Heart right ventricle (tissue), 16 donors: ENCODE measurements around the gene VPS33A. TPM values are rescaled to one million over a fixed set of nuclear protein-coding genes. Genes with fewer than 3 reads are reported as not detected.

ENCODE experiments used
- ATAC-seq, 8 donors: fragments of 200-7000 bp; cut with Tn5 transposase; one replicate each; pipeline ENCODE4 v1.9.1; 2020; ENCODE audit warnings: mild to moderate bottlenecking in 8 of 8, moderate library complexity in 8 of 8, moderate number of reproducible peaks in 1 of 8
- DNase-seq, 2 donors: peaks; one replicate each; pipeline ENCODE4 v3.0.0-alpha.2; 2020
- H3K27ac ChIP-seq, 10 donors: fragments of 200-600 bp; sonication (generic) in 2 of 10; one replicate each; pipeline versions ENCODE4 v1.5.0 to v1.8.0; 2020 to 2022; ENCODE audit warnings: mild to moderate bottlenecking in 3 of 10
- H3K27me3 ChIP-seq, 7 donors: fragments of 200-600 bp; one replicate each; pipeline ENCODE4 v1.8.0; 2021 to 2022; ENCODE audit warnings: mild to moderate bottlenecking in 2 of 7
- H3K36me3 ChIP-seq, 9 donors: fragments of 200-600 bp; sonication (generic) in 1 of 9; one replicate each; pipeline versions ENCODE4 v1.5.0 to v1.8.0; 2020 to 2022; ENCODE audit warnings: mild to moderate bottlenecking in 2 of 9
- H3K4me1 ChIP-seq, 9 donors: fragments of 200-600 bp; sonication (generic) in 1 of 9; one replicate each; pipeline versions ENCODE4 v1.5.0 to v1.8.0; 2020 to 2022; ENCODE audit warnings: mild to moderate bottlenecking in 4 of 9
- H3K4me3 ChIP-seq, 10 donors: fragments of 200-600 bp; sonication (generic) in 2 of 10; one replicate each; pipeline versions ENCODE4 v1.5.0 to v1.8.0; 2020 to 2022; ENCODE audit warnings: mild to moderate bottlenecking in 7 of 10, moderate library complexity in 2 of 10
- H3K9me3 ChIP-seq, 11 donors: fragments of 200-600 bp in 10 of 11; sonication (generic) in 2 of 11; one replicate each; pipeline versions ENCODE4 v1.5.0 to v1.8.0; 2013 to 2022; ENCODE audit warnings: mild to moderate bottlenecking in 2 of 11, control low read depth in 1 of 11, moderate library complexity in 1 of 11
- CTCF ChIP-seq, 9 donors: fragments of 200-600 bp; sonication (generic) in 2 of 9; IDR thresholded peaks; one replicate each; pipeline versions ENCODE4 v1.5.0 to v1.8.0; 2021 to 2022; ENCODE audit warnings: antibody characterized with exemption in 9 of 9, mild to moderate bottlenecking in 5 of 9, moderate library complexity in 1 of 9
- WGBS, 2 donors: extraction: QIAGEN DNeasy Blood & Tissue Kit; methylation state at CpG; one replicate each; pipeline ENCODE4 v1.1.7; 2013; ENCODE audit warnings: inconsistent platforms in 1 of 2; 5-methylcytosine and 5-hydroxymethylcytosine counted together
- intact Hi-C, 10 donors: fragments of 100-400 bp; cut with DNase I; formaldehyde crosslinking; loops; one replicate each; pipeline versions ENCODE4 v1.11.1 to v1.14.2; 2022
- long read RNA-seq, 3 donors: library from polyadenylated mRNA; unstranded; transcript quantifications; one replicate each; pipeline ENCODE4 v2.0.0, GENCODE V29; 2020 to 2021
- polyA plus RNA-seq, 2 donors: library from polyadenylated mRNA; stranded (reverse); fragments of 200-250 nt; gene quantifications; one replicate each; pipeline ENCODE4 v1.2.3, GENCODE V29; 2013
- total RNA-seq, 10 donors: library from RNA; stranded (reverse); fragmentation: NEBNext Ultra II Directional in 3 of 10; extraction: Animal tissue kit (Norgen Biotek cat#: 25700) in 3 of 10; gene quantifications; one replicate each; pipeline versions ENCODE4 v1.2.1 to v1.2.4, GENCODE V29; 2021 to 2023
- donor health status: Arrhythmogenic right ventricular cardiomyopathy.
- donor health status: ischemic (EF 13 %, LVEDD 7.1; RV severe dilation, severe dysfunction).
- donor health status: healthy with polysubstance abuse.
- donor health status: DM: no; HTN: yes; CAD: no.
- donor health status: DM: no; HTN: no; CAD: no.
- donor health status: ischemic (EF 25% LVEDD 6.9; RV normal size, moderate dysfunction).
- donor health status: ischemic (EF 25% LVEDD 5.7; RV mildly dilated, moderate dysfunction).
- donor health status: healthy.
- donor health status: DM: yes; HTN: yes; CAD: no.
- donor health status: Ischemic cardiomyopathy.
- donor health status: ischemic (EF 35%, LVEDD 5.7; RV mildly dilated, moderate dysfunction).
- donor health status: nonischemic (EF 11% LVEDD 7.7; RV severe dilation, severe dysfunction).
- donor health status: DM: yes; HTN: yes; CAD: no.
- donor health status: PGD.
- donor health status: ischemic (EF 29% LVEDD 5.4; RV normal size, mild dysfunction).
- donor health status: nonischemic (EF 23%, LVEDD 6.1; RV moderate dilation, normal function).

VPS33A gene
- total RNA-seq (10 to 100 TPM in 9 of 10 donors, 1 to 10 TPM in 1; 9.5 to 17.3 (median 13.0) TPM), polyA plus RNA-seq (1 to 10 TPM; 4.5 to 7.3 TPM)
- long read RNA-seq, donor 1, full-length matches to known transcripts = 19 of 24 reads
- long read RNA-seq, donor 1, partial matches to known transcripts = 2 of 24 reads
- long read RNA-seq, donor 1, other reads (novel, unspliced or antisense) = 3 of 24 reads
- long read RNA-seq, donor 2, full-length matches to known transcripts = 12 of 17 reads
- long read RNA-seq, donor 2, partial matches to known transcripts = 2 of 17 reads
- long read RNA-seq, donor 2, other reads (novel, unspliced or antisense) = 3 of 17 reads
- long read RNA-seq, donor 3, full-length matches to known transcripts = 50 of 59 reads
- long read RNA-seq, donor 3, partial matches to known transcripts = 5 of 59 reads
- long read RNA-seq, donor 3, other reads (novel, unspliced or antisense) = 4 of 59 reads

- peaks cover 0 to 47% (median 14%) of the 10 kb centered on the region in 9 donors for H3K36me3 ChIP-seq
- intact Hi-C loops = no loop called here
- peak; percentile 95 to 97 for DNase-seq
- peak within 1 kb of the TSS; percentile 72 to 90 (median 84) for H3K4me3 ChIP-seq
- peak within 1 kb of the TSS; percentile 32 to 92 (median 86) for H3K27ac ChIP-seq
- H3K27me3 ChIP-seq = no peaks in the 10 kb centered on the region
- H3K4me1 ChIP-seq = peaks cover 0 to 22% (median 16%) of the 10 kb centered on the region in 9 donors
- no peaks in the 10 kb centered on the region for H3K9me3 ChIP-seq
- peak; percentile 96 to 99 (median 98) for ATAC-seq
- TF ChIP-seq CTCF (IDR thresholded peaks at IDR 0.05) = no peak
- 0% methylated on average over 56 of the region's 56 CpGs for WGBS, 2 donors
These were observed at the start of gene VPS33A for GRCh38 chr12:122266230-122266901. TSS of gene VPS33A (minus strand) at chr12:122266494. CDS start at chr12:122266408, 86 bp downstream.

- no peak for DNase-seq
- WGBS, 2 donors = 94 to 95% methylated on average over 5 of the region's 5 CpGs
- no peaks in the 10 kb centered on the region for H3K9me3 ChIP-seq
- H3K4me1 ChIP-seq = no peaks in the 10 kb centered on the region
- H3K27me3 ChIP-seq = no peaks in the 10 kb centered on the region
- peaks cover 4 to 98% (median 42%) of the 10 kb centered on the region in 9 donors for H3K36me3 ChIP-seq
- no peak for TF ChIP-seq CTCF (IDR thresholded peaks at IDR 0.05)
- no peak for ATAC-seq
- H3K27ac ChIP-seq = no peak overlapping the region
- intact Hi-C loops = no loop called here
- no peak overlapping the region for H3K4me3 ChIP-seq
These were observed 46.6 kb upstream of the VPS33A start for GRCh38 chr12:122312926-122313325.

- Histone ChIP-seq H3K4me1 (no peaks in the 10 kb centered on the region), H3K9me3 (no peaks in the 10 kb centered on the region), H3K27me3 (no peaks in the 10 kb centered on the region), H3K27ac (no peak overlapping the region), H3K36me3 (peaks cover 4 to 98% (median 36%) of the 10 kb centered on the region in 9 donors), H3K4me3 (no peak overlapping the region)
- TF ChIP-seq CTCF (IDR thresholded peaks at IDR 0.05) = no peak
- DNase-seq (no peak), ATAC-seq (no peak)
- intact Hi-C loops = no loop called here
- WGBS, 2 donors = 93% methylated on average over 5 of the region's 5 CpGs
These were observed 45.4 kb upstream of the VPS33A start for GRCh38 chr12:122311696-122312095.

- Histone ChIP-seq H3K4me1 (no peaks in the 10 kb centered on the region), H3K27me3 (no peaks in the 10 kb centered on the region), H3K4me3 (no peak overlapping the region), H3K27ac (no peak overlapping the region), H3K36me3 (peaks cover 0 to 98% (median 29%) of the 10 kb centered on the region in 9 donors), H3K9me3 (no peaks in the 10 kb centered on the region)
- 78 to 84% methylated on average over 3 of the region's 3 CpGs for WGBS, 2 donors
- TF ChIP-seq CTCF (IDR thresholded peaks at IDR 0.05) = no peak
- ATAC-seq (no peak), DNase-seq (no peak)
- intact Hi-C loops = no loop called here
These were observed 44.5 kb upstream of the VPS33A start for GRCh38 chr12:122310626-122311333.
